ENCODE measurements around the gene PKD1L1.

PKD1L1 gene

GRCh38 chr7:47956220-47956619, 8.0 kb upstream of the PKD1L1 start:
- Histone ChIP-seq H3K4me3 (ENCODE audit: insufficient read length, low read depth) (no peak overlapping the region), H3K27me3 (ENCODE audit: insufficient read depth, insufficient read length) (no peaks in the 10 kb centered on the region), H3K9ac (ENCODE audit: insufficient read length, low read depth) (no peak overlapping the region), H3K9me3 (ENCODE audit: insufficient read depth, low read length) (peaks cover 17% of the 10 kb centered on the region; the same call in 1 of the 2 replicates), H3K4me1 (ENCODE audit: insufficient read depth, insufficient read length) (no peaks in the 10 kb centered on the region), H3K36me3 (ENCODE audit: insufficient read depth, insufficient read length, low read length) (peaks cover 30% of the 10 kb centered on the region)
- no peak for DNase-seq (ENCODE audit: low read depth, low spot score)
- TF ChIP-seq YY1 (IDR thresholded peaks at IDR 0.05; ENCODE audit: insufficient read depth, insufficient read length) (no peak), SUZ12 (IDR thresholded peaks at IDR 0.05; ENCODE audit: extremely low read depth, insufficient read depth, insufficient read length) (no peak), ZNF274 (IDR thresholded peaks at IDR 0.05; ENCODE audit: low read depth, low read length) (no peak)

GRCh38 chr7:47954231-47954911, 6.1 kb upstream of the PKD1L1 start:
- no peak overlapping the region for H3K4me3 ChIP-seq (ENCODE audit: insufficient read length, low read depth)
- no peaks in the 10 kb centered on the region for H3K27me3 ChIP-seq (ENCODE audit: insufficient read depth, insufficient read length)
- peaks cover 3% of the 10 kb centered on the region for H3K4me1 ChIP-seq (ENCODE audit: insufficient read depth, insufficient read length)
- no peak for DNase-seq (ENCODE audit: low read depth, low spot score)
- H3K36me3 ChIP-seq (ENCODE audit: insufficient read depth, insufficient read length, low read length), result peaks cover 29% of the 10 kb centered on the region
- no peak for TF ChIP-seq SUZ12 (IDR thresholded peaks at IDR 0.05; ENCODE audit: extremely low read depth, insufficient read depth, insufficient read length)
- no peak for TF ChIP-seq YY1 (IDR thresholded peaks at IDR 0.05; ENCODE audit: insufficient read depth, insufficient read length)
- TF ChIP-seq ZNF274 (IDR thresholded peaks at IDR 0.05; ENCODE audit: low read depth, low read length), result no peak
- H3K9me3 ChIP-seq (ENCODE audit: insufficient read depth, low read length), result 0 out of 2 replicates have a peak, but pooled peaks cover 9% of the 10 kb centered on the region
- no peak overlapping the region for H3K9ac ChIP-seq (ENCODE audit: insufficient read length, low read depth)

- Histone ChIP-seq H3K36me3 (ENCODE audit: insufficient read depth, insufficient read length, low read length) (peaks cover 29% of the 10 kb centered on the region), H3K27me3 (ENCODE audit: insufficient read depth, insufficient read length) (no peaks in the 10 kb centered on the region), H3K9me3 (ENCODE audit: insufficient read depth, low read length) (0 out of 2 replicates have a peak, but pooled peaks cover 9% of the 10 kb centered on the region), H3K9ac (ENCODE audit: insufficient read length, low read depth) (no peak overlapping the region), H3K4me1 (ENCODE audit: insufficient read depth, insufficient read length) (peaks cover 3% of the 10 kb centered on the region), H3K4me3 (ENCODE audit: insufficient read length, low read depth) (no peak overlapping the region)
- TF ChIP-seq ZNF274 (IDR thresholded peaks at IDR 0.05; ENCODE audit: low read depth, low read length) (no peak), SUZ12 (IDR thresholded peaks at IDR 0.05; ENCODE audit: extremely low read depth, insufficient read depth, insufficient read length) (no peak), YY1 (IDR thresholded peaks at IDR 0.05; ENCODE audit: insufficient read depth, insufficient read length) (no peak)
- no peak for DNase-seq (ENCODE audit: low read depth, low spot score)
Observed at GRCh38 chr7:47953822-47954221, 5.6 kb upstream of the PKD1L1 start.

- DNase-seq (ENCODE audit: low read depth, low spot score), result no peak
- Histone ChIP-seq H3K27me3 (ENCODE audit: insufficient read depth, insufficient read length) (no peaks in the 10 kb centered on the region), H3K9ac (ENCODE audit: insufficient read length, low read depth) (no peak overlapping the region), H3K36me3 (ENCODE audit: insufficient read depth, insufficient read length, low read length) (peaks cover 25% of the 10 kb centered on the region), H3K9me3 (ENCODE audit: insufficient read depth, low read length) (no peaks in the 10 kb centered on the region), H3K4me3 (ENCODE audit: insufficient read length, low read depth) (no peak overlapping the region), H3K4me1 (ENCODE audit: insufficient read depth, insufficient read length) (peaks cover 3% of the 10 kb centered on the region)
- TF ChIP-seq SUZ12 (IDR thresholded peaks at IDR 0.05; ENCODE audit: extremely low read depth, insufficient read depth, insufficient read length) (no peak), YY1 (IDR thresholded peaks at IDR 0.05; ENCODE audit: insufficient read depth, insufficient read length) (no peak), ZNF274 (IDR thresholded peaks at IDR 0.05; ENCODE audit: low read depth, low read length) (no peak)
Observed at GRCh38 chr7:47952224-47952623, 4.0 kb upstream of the PKD1L1 start.

- Histone ChIP-seq H3K36me3 (ENCODE audit: insufficient read depth, insufficient read length, low read length) (peaks cover 20% of the 10 kb centered on the region), H3K4me3 (ENCODE audit: insufficient read length, low read depth) (no peak overlapping the region), H3K4me1 (ENCODE audit: insufficient read depth, insufficient read length) (peaks cover 3% of the 10 kb centered on the region), H3K9ac (ENCODE audit: insufficient read length, low read depth) (no peak overlapping the region), H3K9me3 (ENCODE audit: insufficient read depth, low read length) (no peaks in the 10 kb centered on the region), H3K27me3 (ENCODE audit: insufficient read depth, insufficient read length) (no peaks in the 10 kb centered on the region)
- TF ChIP-seq SUZ12 (IDR thresholded peaks at IDR 0.05; ENCODE audit: extremely low read depth, insufficient read depth, insufficient read length) (no peak), YY1 (IDR thresholded peaks at IDR 0.05; ENCODE audit: insufficient read depth, insufficient read length) (no peak), ZNF274 (IDR thresholded peaks at IDR 0.05; ENCODE audit: low read depth, low read length) (no peak)
- no peak for DNase-seq (ENCODE audit: low read depth, low spot score)
Observed at GRCh38 chr7:47951374-47951773, 3.1 kb upstream of the PKD1L1 start.

GRCh38 chr7:47950714-47951113, 2.4 kb upstream of the PKD1L1 start:
- TF ChIP-seq ZNF274 (IDR thresholded peaks at IDR 0.05; ENCODE audit: low read depth, low read length), result no peak
- TF ChIP-seq YY1 (IDR thresholded peaks at IDR 0.05; ENCODE audit: insufficient read depth, insufficient read length), result no peak
- no peak for TF ChIP-seq SUZ12 (IDR thresholded peaks at IDR 0.05; ENCODE audit: extremely low read depth, insufficient read depth, insufficient read length)
- peaks cover 3% of the 10 kb centered on the region for H3K4me1 ChIP-seq (ENCODE audit: insufficient read depth, insufficient read length)
- DNase-seq (ENCODE audit: low read depth, low spot score), result no peak
- H3K9ac ChIP-seq (ENCODE audit: insufficient read length, low read depth), result no peak overlapping the region
- H3K9me3 ChIP-seq (ENCODE audit: insufficient read depth, low read length), result no peaks in the 10 kb centered on the region
- H3K36me3 ChIP-seq (ENCODE audit: insufficient read depth, insufficient read length, low read length), result peaks cover 15% of the 10 kb centered on the region
- H3K27me3 ChIP-seq (ENCODE audit: insufficient read depth, insufficient read length), result no peaks in the 10 kb centered on the region
- no peak overlapping the region for H3K4me3 ChIP-seq (ENCODE audit: insufficient read length, low read depth)

GRCh38 chr7:47949703-47950102, 1.4 kb upstream of the PKD1L1 start:
- H3K4me1 ChIP-seq (ENCODE audit: insufficient read depth, insufficient read length), result peaks cover 3% of the 10 kb centered on the region
- H3K4me3 ChIP-seq (ENCODE audit: insufficient read length, low read depth), result no peak overlapping the region
- TF ChIP-seq YY1 (IDR thresholded peaks at IDR 0.05; ENCODE audit: insufficient read depth, insufficient read length) (no peak), SUZ12 (IDR thresholded peaks at IDR 0.05; ENCODE audit: extremely low read depth, insufficient read depth, insufficient read length) (no peak), ZNF274 (IDR thresholded peaks at IDR 0.05; ENCODE audit: low read depth, low read length) (no peak)
- H3K36me3 ChIP-seq (ENCODE audit: insufficient read depth, insufficient read length, low read length), result peaks cover 5% of the 10 kb centered on the region
- DNase-seq (ENCODE audit: low read depth, low spot score), result no peak
- no peaks in the 10 kb centered on the region for H3K27me3 ChIP-seq (ENCODE audit: insufficient read depth, insufficient read length)
- H3K9me3 ChIP-seq (ENCODE audit: insufficient read depth, low read length), result no peaks in the 10 kb centered on the region
- no peak overlapping the region for H3K9ac ChIP-seq (ENCODE audit: insufficient read length, low read depth)

Measured in NT2/D1 (cell line).